MCF 10A (cell line): Measurements from ENCODE around the gene IL17RD. TPM values are rescaled to one million over a fixed set of nuclear protein-coding genes. Genes with fewer than 3 reads are reported as not detected.

ENCODE experiments used
- BruUV-seq: library from RNA; stranded (reverse); fragments of 400-500 nt; replicated peaks from 2 replicates; lab custom pipeline; 2021; lab: Mats Ljungman, UMichigan
- CTCF ChIA-PET: fragments of 300-600 bp; sonication (Branson Sonifier 250); formaldehyde crosslinking; extraction: SDS; loops from one replicate; lab custom pipeline; 2021; ENCODE audit warnings: antibody characterized with exemption, inconsistent platforms; lab: Yijun Ruan, JAX
- POLR2A ChIA-PET: fragments of 300-600, 350-650 bp; sonication (Branson Sonifier 250); formaldehyde crosslinking; extraction: SDS; loops from one replicate; lab custom pipeline; 2020; ENCODE audit warnings: antibody characterized with exemption, inconsistent platforms; lab: Yijun Ruan, JAX
- DNase-seq: peaks from one replicate; pipeline ENCODE4 v3.0.0-alpha.2; 2018; ENCODE audit not compliant: unreplicated experiment
- H3K27ac Mint-ChIP-seq: one replicate; pipeline ENCODE4 v1.8.0; 2022; ENCODE audit warnings: mild to moderate bottlenecking, low read depth, mixed read lengths; ENCODE audit not compliant: unreplicated experiment
- H3K27me3 Mint-ChIP-seq: one replicate; pipeline ENCODE4 v1.8.0; 2022; ENCODE audit warnings: mixed read lengths; ENCODE audit not compliant: insufficient read depth, unreplicated experiment
- H3K36me3 Mint-ChIP-seq: one replicate; pipeline ENCODE4 v1.8.0; 2022; ENCODE audit warnings: mild to moderate bottlenecking, moderate library complexity, mixed read lengths; ENCODE audit not compliant: insufficient read depth, unreplicated experiment
- H3K4me1 Mint-ChIP-seq: one replicate; pipeline ENCODE4 v1.8.0; 2022; ENCODE audit warnings: mixed read lengths; ENCODE audit not compliant: insufficient read depth, unreplicated experiment
- H3K4me3 Mint-ChIP-seq: one replicate; pipeline ENCODE4 v1.8.0; 2022; ENCODE audit warnings: mild to moderate bottlenecking, moderate library complexity, mixed read lengths; ENCODE audit not compliant: unreplicated experiment
- H3K9me3 Mint-ChIP-seq: one replicate; pipeline ENCODE4 v1.8.0; 2022; ENCODE audit warnings: mixed read lengths; ENCODE audit not compliant: unreplicated experiment
- intact Hi-C: fragments of 100-400 bp; cut with micrococcal nuclease; formaldehyde crosslinking; loops from 2 replicates; pipeline ENCODE4 v1.14.1; 2022
- total RNA-seq: library from RNA; stranded (reverse); gene quantifications from 2 replicates; pipeline ENCODE4 v1.2.3, GENCODE V29; 2022
- TF ChIP-seq, protein P1 (sequence below): fragments of 200-600 bp; IDR thresholded peaks from one replicate; pipeline ENCODE4 v1.8.0; 2022; ENCODE audit warnings: antibody characterized with exemption, mild to moderate bottlenecking; ENCODE audit not compliant: unreplicated experiment

Gene IL17RD
- total RNA-seq, 1 experiment from 2014 or later = 1.2 TPM

DNA sequence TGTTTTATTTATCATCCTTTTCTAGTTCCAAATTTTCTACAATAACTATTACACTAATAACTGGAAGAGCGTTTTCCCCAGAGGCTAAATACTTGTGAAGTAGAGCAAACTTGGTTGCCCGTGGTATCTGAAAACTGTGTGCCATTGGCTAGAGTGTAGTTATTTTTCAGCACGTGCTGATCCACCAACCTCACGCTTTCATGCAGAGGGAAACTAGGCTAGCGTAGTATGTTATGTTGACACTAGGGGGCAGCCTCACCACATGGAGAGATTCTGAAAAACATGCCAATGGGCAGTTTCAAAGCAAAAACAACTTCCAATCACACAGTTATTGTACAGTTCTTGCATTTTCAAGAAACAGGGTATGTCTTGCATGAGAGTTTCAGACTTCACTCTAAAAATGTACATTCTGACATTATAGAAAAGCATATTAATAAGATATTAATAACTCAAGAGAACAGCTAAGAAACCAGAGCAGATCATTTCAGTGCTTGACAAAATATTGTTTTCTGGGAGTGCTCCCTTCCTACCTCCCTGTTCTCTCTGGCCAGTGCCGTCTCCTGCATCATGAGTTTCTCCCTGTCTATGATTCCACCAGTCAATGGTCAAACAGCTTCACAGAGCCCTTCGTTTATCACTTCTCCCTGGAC lies 65.0 kb downstream of the IL17RD start:
- DNase-seq = peak; percentile 83
- ChIA-PET CTCF (interaction anchor here (0.5 to 5.3 kb wide), 47 partner anchors 8 to 1413 kb away, joined by 3 to 45 read pairs (median 4); partner anchors contain the start of gene APPL1), POLR2A (interaction anchor here (1.2 to 1.5 kb wide), 2 partner anchors 70 to 127 kb away, joined by 4 read pairs; no protein-coding TSS in a partner anchor)
- no peaks in the 10 kb centered on the region for H3K4me1 Mint-ChIP-seq
- no peaks in the 10 kb centered on the region for H3K36me3 Mint-ChIP-seq
- TF ChIP-seq, protein P1, sequence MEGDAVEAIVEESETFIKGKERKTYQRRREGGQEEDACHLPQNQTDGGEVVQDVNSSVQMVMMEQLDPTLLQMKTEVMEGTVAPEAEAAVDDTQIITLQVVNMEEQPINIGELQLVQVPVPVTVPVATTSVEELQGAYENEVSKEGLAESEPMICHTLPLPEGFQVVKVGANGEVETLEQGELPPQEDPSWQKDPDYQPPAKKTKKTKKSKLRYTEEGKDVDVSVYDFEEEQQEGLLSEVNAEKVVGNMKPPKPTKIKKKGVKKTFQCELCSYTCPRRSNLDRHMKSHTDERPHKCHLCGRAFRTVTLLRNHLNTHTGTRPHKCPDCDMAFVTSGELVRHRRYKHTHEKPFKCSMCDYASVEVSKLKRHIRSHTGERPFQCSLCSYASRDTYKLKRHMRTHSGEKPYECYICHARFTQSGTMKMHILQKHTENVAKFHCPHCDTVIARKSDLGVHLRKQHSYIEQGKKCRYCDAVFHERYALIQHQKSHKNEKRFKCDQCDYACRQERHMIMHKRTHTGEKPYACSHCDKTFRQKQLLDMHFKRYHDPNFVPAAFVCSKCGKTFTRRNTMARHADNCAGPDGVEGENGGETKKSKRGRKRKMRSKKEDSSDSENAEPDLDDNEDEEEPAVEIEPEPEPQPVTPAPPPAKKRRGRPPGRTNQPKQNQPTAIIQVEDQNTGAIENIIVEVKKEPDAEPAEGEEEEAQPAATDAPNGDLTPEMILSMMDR = peak; percentile 82
- BruUV-seq = no TSS peak
- H3K27me3 Mint-ChIP-seq = no peaks in the 10 kb centered on the region
- H3K4me3 Mint-ChIP-seq = no peak overlapping the region
- H3K9me3 Mint-ChIP-seq = no peaks in the 10 kb centered on the region
- no peak overlapping the region for H3K27ac Mint-ChIP-seq
- intact Hi-C loops = loop anchor here (1.0 to 2.0 kb wide), 4 partner anchors 71 to 335 kb away; no protein-coding TSS in a partner anchor

GRCh38 chr3:57098418-57099310 lies 66.5 kb downstream of the IL17RD start:
- Mint-ChIP-seq H3K27ac (no peak overlapping the region), H3K4me1 (peaks cover 6% of the 10 kb centered on the region), H3K9me3 (no peaks in the 10 kb centered on the region), H3K27me3 (no peaks in the 10 kb centered on the region), H3K36me3 (no peaks in the 10 kb centered on the region), H3K4me3 (no peak overlapping the region)
- ChIA-PET POLR2A (interaction anchor here (0.7 to 1.2 kb wide), 2 partner anchors 58 to 71 kb away, joined by 4 read pairs; no protein-coding TSS in a partner anchor), CTCF (interaction anchor here (0.7 to 5.3 kb wide), 12 partner anchors 7 to 378 kb away, joined by 3 to 45 read pairs (median 4); no protein-coding TSS in a partner anchor)
- no peak for DNase-seq
- no TSS peak for BruUV-seq
- intact Hi-C loops = no loop called here
- TF ChIP-seq, protein P1 = no peak

DNA sequence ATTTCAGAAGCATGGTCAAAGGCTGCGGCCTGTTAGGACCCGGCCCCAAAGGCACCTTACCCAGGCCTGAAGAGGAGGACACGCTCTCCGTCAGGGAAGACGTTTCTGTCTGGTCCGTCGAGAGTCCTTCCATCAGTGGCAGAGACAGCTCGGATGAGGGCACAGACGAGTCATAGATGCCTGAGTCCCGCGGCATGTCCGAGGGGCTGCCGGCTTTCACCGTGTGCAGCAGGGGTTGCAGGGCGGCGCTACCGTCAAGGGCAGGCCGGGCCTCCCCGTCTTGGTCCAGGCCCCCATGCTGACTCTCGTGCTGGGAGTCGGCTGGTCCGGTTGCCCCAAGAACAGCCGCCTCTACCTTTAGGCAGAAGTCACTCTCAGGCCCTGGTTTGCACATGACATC lies 67.6 kb downstream of the IL17RD start:
- no TSS peak for BruUV-seq
- no peak overlapping the region for H3K4me3 Mint-ChIP-seq
- no peak overlapping the region for H3K27ac Mint-ChIP-seq
- peaks cover 6% of the 10 kb centered on the region for H3K4me1 Mint-ChIP-seq
- ChIA-PET CTCF (interaction anchor here (0.6 to 2.5 kb wide), 4 partner anchors 44 to 102 kb away, joined by 3 to 14 read pairs (median 4); partner anchors contain the start of gene HESX1), POLR2A (no interaction called here)
- H3K27me3 Mint-ChIP-seq = no peaks in the 10 kb centered on the region
- no peaks in the 10 kb centered on the region for H3K36me3 Mint-ChIP-seq
- no peak for DNase-seq
- intact Hi-C loops = no loop called here
- TF ChIP-seq, protein P1 = no peak
- no peaks in the 10 kb centered on the region for H3K9me3 Mint-ChIP-seq
